BJ (cell line): Measurements from ENCODE around the gene SPTBN1. TPM values are rescaled to one million over a fixed set of nuclear protein-coding genes. Genes with fewer than 3 reads are reported as not detected.
"Not testable (repeated sequence)": the region's sequence is repeated elsewhere in the genome, so short reads cannot be mapped to it uniquely, and the experiment has no call there.

Source experiments
- CTCF ChIA-PET: fragments of 350-600 bp; formaldehyde crosslinking; extraction: SDS; loops from one replicate; lab custom pipeline; 2021; ENCODE audit warnings: antibody characterized with exemption, inconsistent platforms; lab: Yijun Ruan, JAX
- POLR2A ChIA-PET: fragments of 300-600 bp; sonication (Branson Sonifier 250); formaldehyde crosslinking; extraction: SDS; loops from one replicate; lab custom pipeline; 2021; ENCODE audit warnings: antibody characterized with exemption; lab: Charles Lee
- DNase-seq: peaks from one replicate; pipeline ENCODE4 v3.0.0-alpha.2; 2011; ENCODE audit warnings: low read depth
- H3K27me3 ChIP-seq: 2 replicates; pipeline ENCODE4 v1.6.0; 2011; ENCODE audit warnings: low read length; ENCODE audit not compliant: control insufficient read depth, insufficient read depth
- H3K36me3 ChIP-seq: 2 replicates; pipeline ENCODE4 v1.5.1; 2011; ENCODE audit warnings: low read length; ENCODE audit not compliant: control insufficient read depth, insufficient read depth
- H3K4me3 ChIP-seq: 2 replicates; pipeline ENCODE4 v1.5.1; 2011; ENCODE audit warnings: low read depth, mild to moderate bottlenecking, control low read depth, low read length
- polyA plus RNA-seq: library from polyadenylated mRNA; depleted of rRNA; stranded (reverse); fragments of >200 nt; gene quantifications from 2 replicates; pipeline ENCODE4 v1.2.3, GENCODE V29; 2011
- TF ChIP-seq, protein P1 (sequence below): IDR thresholded peaks from 2 replicates; pipeline ENCODE4 v1.5.1; 2011; ENCODE audit warnings: low read depth, mild to moderate bottlenecking, control low read depth, inconsistent platforms, low read length, moderate library complexity; ENCODE audit not compliant: insufficient read depth

SPTBN1 gene
- polyA plus RNA-seq, 1 experiment, result 33.8 TPM

DNA sequence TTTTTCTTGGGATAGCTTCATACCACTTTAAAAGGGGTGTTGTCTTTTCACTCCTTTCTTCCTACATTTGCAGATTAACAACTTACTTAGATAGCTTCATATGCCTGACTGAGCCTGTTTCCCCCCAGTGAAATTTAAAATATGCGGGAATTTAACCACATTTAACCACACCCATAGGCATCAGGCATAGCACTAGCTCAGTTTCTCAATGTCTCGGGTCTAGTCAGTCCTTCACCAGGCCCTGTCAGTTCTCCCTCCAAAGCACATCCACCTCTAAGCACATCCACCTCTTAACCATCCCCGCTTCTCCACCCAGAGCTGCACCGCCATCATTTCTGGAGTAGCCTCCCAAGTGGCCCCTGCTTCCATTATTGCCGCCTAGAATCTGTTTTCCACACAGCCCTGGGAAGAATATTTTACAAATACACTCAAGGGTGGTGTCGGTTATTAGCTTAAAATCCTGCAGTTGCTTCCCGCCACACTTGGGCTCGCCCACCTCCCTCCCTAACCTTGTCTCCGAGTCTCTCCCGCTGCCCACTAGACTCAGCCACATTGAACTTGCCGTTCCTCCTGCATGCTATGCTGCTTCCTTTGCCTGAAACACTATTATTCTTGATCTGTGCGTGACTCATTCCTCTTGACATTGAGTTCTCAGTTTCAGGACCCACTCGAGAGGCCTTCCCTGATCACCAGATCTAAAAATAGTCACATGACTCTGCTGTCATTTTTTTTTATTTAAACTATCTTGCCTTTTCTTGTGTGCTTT lies 68.3 kb downstream of the SPTBN1 start:
- no peaks in the 10 kb centered on the region for H3K27me3 ChIP-seq
- peak; percentile 58 for DNase-seq
- POLR2A ChIA-PET, result no interaction called here
- peaks cover 7% of the 10 kb centered on the region for H3K36me3 ChIP-seq
- CTCF ChIA-PET, result interaction anchor here (0.6 to 5.6 kb wide), 13 partner anchors 8 to 246 kb away, joined by 3 to 46 read pairs (median 3); no protein-coding TSS in a partner anchor
- TF ChIP-seq, protein P1, sequence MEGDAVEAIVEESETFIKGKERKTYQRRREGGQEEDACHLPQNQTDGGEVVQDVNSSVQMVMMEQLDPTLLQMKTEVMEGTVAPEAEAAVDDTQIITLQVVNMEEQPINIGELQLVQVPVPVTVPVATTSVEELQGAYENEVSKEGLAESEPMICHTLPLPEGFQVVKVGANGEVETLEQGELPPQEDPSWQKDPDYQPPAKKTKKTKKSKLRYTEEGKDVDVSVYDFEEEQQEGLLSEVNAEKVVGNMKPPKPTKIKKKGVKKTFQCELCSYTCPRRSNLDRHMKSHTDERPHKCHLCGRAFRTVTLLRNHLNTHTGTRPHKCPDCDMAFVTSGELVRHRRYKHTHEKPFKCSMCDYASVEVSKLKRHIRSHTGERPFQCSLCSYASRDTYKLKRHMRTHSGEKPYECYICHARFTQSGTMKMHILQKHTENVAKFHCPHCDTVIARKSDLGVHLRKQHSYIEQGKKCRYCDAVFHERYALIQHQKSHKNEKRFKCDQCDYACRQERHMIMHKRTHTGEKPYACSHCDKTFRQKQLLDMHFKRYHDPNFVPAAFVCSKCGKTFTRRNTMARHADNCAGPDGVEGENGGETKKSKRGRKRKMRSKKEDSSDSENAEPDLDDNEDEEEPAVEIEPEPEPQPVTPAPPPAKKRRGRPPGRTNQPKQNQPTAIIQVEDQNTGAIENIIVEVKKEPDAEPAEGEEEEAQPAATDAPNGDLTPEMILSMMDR, result no peak
- H3K4me3 ChIP-seq, result no peak overlapping the region

DNA sequence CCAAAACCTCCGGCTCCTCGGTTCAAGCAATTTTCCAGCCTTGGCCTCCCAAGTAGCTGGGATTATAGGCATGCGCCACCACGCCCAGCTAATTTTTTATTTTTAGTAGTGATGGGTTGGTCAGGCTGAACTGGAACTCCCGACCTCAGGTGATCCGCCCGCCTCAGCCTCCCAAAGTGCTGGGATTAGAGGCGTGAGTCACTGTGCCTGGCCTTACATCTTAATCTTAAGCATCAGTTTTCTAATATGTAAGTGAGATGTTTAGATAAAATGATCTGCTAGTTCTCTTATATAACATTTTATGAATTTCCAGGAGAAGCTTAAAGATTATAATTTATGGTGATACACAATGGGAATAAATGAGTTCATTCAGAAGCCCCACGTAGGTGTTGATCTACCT lies 69.2 kb downstream of the SPTBN1 start:
- TF ChIP-seq, protein P1, result no peak
- no peak overlapping the region for H3K4me3 ChIP-seq
- peaks cover 7% of the 10 kb centered on the region for H3K36me3 ChIP-seq
- ChIA-PET CTCF (interaction anchor here (0.7 to 5.6 kb wide), 7 partner anchors 18 to 179 kb away, joined by 3 to 46 read pairs (median 3); no protein-coding TSS in a partner anchor), POLR2A (no interaction called here)
- no peaks in the 10 kb centered on the region for H3K27me3 ChIP-seq
- no peak for DNase-seq

DNA sequence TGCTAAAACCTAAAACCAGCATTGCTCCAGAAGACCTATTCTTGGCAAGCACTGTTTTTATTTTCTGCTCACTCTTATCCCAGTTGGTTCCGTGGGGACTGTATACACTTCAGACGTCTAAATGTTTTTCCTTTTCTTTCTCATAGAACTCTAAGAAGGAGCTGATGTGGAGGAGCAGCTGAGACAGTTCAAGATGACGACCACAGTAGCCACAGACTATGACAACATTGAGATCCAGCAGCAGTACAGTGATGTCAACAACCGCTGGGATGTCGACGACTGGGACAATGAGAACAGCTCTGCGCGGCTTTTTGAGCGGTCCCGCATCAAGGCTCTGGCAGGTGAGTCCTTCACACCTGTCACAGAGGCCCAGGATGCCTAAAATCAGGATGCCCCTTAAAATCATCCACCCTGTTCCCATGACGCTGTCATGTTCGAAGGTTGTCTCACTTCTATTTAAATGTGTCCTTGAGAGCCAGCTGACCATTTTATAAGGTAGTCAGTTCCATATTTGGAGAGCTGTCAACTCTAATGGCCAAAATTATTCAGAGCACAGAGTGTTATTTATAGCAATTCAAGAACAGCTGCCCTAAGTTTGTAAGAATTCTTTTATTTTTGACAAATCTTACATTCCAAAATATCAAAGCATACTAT lies 70.2 kb downstream of the SPTBN1 start:
- Histone ChIP-seq H3K4me3 (no peak overlapping the region), H3K27me3 (no peaks in the 10 kb centered on the region), H3K36me3 (peaks cover 7% of the 10 kb centered on the region)
- TF ChIP-seq, protein P1, result no peak
- no peak for DNase-seq
- POLR2A ChIA-PET, result no interaction called here
- CTCF ChIA-PET, result interaction anchor here (0.7 kb wide), 2 partner anchors 52 to 178 kb away, joined by 3 read pairs; no protein-coding TSS in a partner anchor

DNA sequence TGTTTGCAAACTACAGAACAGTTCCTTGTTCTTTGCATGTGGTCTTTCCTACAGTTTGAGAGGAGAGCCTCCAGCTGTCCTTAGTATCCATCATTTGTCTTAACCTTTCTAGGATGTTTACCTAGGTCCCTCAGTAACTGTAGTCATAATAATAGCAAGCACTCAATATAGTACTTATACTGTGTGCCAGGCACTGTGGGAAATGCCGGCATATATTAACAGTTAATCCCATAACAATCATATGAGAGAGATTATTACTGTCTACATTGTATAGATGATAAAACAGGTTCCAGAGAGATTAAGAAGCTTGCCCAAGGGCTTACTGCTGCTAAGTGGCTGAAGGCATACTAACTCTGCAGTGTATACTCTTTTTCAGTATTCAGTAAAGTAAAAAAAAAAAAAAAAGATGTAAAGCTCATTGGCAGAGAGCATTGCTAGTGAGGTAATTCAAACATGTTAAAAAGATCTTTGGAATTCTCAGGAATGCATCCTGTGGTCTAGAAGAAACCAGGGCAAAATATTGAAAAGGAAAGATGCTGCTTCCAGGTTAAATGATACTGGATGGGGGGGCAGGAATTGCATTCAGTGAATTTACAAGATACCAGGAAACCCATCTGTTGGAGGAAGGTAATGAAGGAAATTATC lies 72.3 kb downstream of the SPTBN1 start:
- TF ChIP-seq, protein P1, result no peak

DNA sequence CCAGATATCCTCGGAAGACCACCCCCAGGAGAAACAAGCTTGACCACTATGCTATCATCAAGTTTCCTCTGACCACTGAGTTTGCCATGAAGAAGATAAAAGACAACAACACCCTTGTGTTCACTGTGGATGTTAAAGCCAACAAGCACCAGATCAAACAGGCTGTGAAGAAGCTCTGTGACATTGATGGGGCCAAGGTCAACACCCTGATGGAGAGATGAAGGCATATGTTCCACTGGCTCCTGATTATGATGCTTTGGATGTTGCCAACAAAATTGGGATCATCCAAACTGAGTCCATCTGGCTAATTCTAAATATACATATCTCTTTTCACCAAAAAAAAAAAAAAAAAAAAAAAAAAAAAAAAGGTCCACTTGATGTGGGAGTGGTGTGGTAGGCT lies 73.4 kb downstream of the SPTBN1 start:
- CTCF ChIA-PET, H3K27me3 ChIP-seq, H3K4me3 ChIP-seq, POLR2A ChIA-PET, DNase-seq, H3K36me3 ChIP-seq: not testable (repeated sequence)

More for the DNA sequence above, 72.3 kb downstream of the SPTBN1 start:
- CTCF ChIA-PET, result interaction anchor here (0.7 kb wide), 1 partner anchor 106 kb away, joined by 3 read pairs; no protein-coding TSS in a partner anchor
- POLR2A ChIA-PET, result interaction anchor here (0.5 kb wide), 1 partner anchor 57 kb away, joined by 5 read pairs; no protein-coding TSS in a partner anchor
- Histone ChIP-seq H3K36me3 (peaks cover 7% of the 10 kb centered on the region), H3K27me3 (no peaks in the 10 kb centered on the region), H3K4me3 (no peak overlapping the region)
- no peak for DNase-seq
